22Rv1 (cell line): Measurements from ENCODE around the gene PRSS1.
"Not testable (repeated sequence)": the region's sequence is repeated elsewhere in the genome, so short reads cannot be mapped to it uniquely, and the experiment has no call there.

Source experiments
- CTCF ChIP-seq: fragments of 450-650 bp; IDR thresholded peaks from 2 replicates; pipeline ENCODE4 v1.5.1; 2017; ENCODE audit warnings: mild to moderate bottlenecking
- ZFX ChIP-seq: fragments of 450-650 bp; IDR thresholded peaks from 2 replicates; pipeline ENCODE4 v1.6.1; 2017; ENCODE audit warnings: antibody characterized with exemption, borderline replicate concordance

GRCh38 chr7:142748410-142748809 lies 862 bp upstream of the PRSS1 start:
- not testable (repeated sequence) for TF ChIP-seq CTCF, ZFX
